Left ventricle myocardium inferior (tissue), 1 donor: ENCODE measurements around the gene PROZ. TPM values are rescaled to one million over a fixed set of nuclear protein-coding genes. Genes with fewer than 3 reads are reported as not detected.

Experiments used
- DNase-seq: peaks from one replicate; pipeline ENCODE4 v3.0.0-alpha.2; 2020
- H3K27ac ChIP-seq: fragments of 200-600 bp; replicated peaks from 2 replicates; pipeline ENCODE4 v1.8.0; 2021
- H3K27me3 ChIP-seq: fragments of 200-600 bp; 2 replicates; pipeline ENCODE4 v1.8.0; 2021; ENCODE audit warnings: low read depth
- H3K36me3 ChIP-seq: fragments of 200-600 bp; 2 replicates; pipeline ENCODE4 v1.8.0; 2021
- H3K4me1 ChIP-seq: fragments of 200-600 bp; 2 replicates; pipeline ENCODE4 v1.8.0; 2021
- H3K4me3 ChIP-seq: fragments of 200-600 bp; 2 replicates; pipeline ENCODE4 v1.8.0; 2021; ENCODE audit warnings: mild to moderate bottlenecking, moderate library complexity
- H3K9me3 ChIP-seq: fragments of 200-600 bp; replicated peaks from 2 replicates; pipeline ENCODE4 v1.8.0; 2021
- intact Hi-C: fragments of 100-400 bp; cut with micrococcal nuclease; formaldehyde crosslinking; loops from one replicate; pipeline ENCODE4 v1.11.0; 2022
- total RNA-seq: library from RNA; stranded (reverse); fragmentation: NEBNext Ultra II Directional; extraction: Animal tissue kit (Norgen Biotek cat#: 25700); gene quantifications from one replicate; pipeline ENCODE4 v1.2.1, GENCODE V29; 2021
- TF ChIP-seq, protein P1 (sequence below): fragments of 200-600 bp; IDR thresholded peaks from 2 replicates; pipeline ENCODE4 v1.8.0; 2021; ENCODE audit warnings: antibody characterized with exemption, mild to moderate bottlenecking, borderline replicate concordance
- donor health status: DM: no; HTN: yes; CAD: no; lungs with severe emphysema.

Gene PROZ
- total RNA-seq, 1 donor from 2014 or later = not detected

GRCh38 chr13:113147206-113147605 lies 11.2 kb upstream of the PROZ start:
- H3K9me3 ChIP-seq = no peaks in the 10 kb centered on the region
- no peak for DNase-seq
- TF ChIP-seq, protein P1, sequence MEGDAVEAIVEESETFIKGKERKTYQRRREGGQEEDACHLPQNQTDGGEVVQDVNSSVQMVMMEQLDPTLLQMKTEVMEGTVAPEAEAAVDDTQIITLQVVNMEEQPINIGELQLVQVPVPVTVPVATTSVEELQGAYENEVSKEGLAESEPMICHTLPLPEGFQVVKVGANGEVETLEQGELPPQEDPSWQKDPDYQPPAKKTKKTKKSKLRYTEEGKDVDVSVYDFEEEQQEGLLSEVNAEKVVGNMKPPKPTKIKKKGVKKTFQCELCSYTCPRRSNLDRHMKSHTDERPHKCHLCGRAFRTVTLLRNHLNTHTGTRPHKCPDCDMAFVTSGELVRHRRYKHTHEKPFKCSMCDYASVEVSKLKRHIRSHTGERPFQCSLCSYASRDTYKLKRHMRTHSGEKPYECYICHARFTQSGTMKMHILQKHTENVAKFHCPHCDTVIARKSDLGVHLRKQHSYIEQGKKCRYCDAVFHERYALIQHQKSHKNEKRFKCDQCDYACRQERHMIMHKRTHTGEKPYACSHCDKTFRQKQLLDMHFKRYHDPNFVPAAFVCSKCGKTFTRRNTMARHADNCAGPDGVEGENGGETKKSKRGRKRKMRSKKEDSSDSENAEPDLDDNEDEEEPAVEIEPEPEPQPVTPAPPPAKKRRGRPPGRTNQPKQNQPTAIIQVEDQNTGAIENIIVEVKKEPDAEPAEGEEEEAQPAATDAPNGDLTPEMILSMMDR = no peak
- H3K4me1 ChIP-seq = peaks cover 6% of the 10 kb centered on the region
- H3K27me3 ChIP-seq = peaks cover 3% of the 10 kb centered on the region
- no peak overlapping the region for H3K4me3 ChIP-seq
- H3K36me3 ChIP-seq = no peaks in the 10 kb centered on the region
- no peak overlapping the region for H3K27ac ChIP-seq
- intact Hi-C loops = no loop called here

DNA sequence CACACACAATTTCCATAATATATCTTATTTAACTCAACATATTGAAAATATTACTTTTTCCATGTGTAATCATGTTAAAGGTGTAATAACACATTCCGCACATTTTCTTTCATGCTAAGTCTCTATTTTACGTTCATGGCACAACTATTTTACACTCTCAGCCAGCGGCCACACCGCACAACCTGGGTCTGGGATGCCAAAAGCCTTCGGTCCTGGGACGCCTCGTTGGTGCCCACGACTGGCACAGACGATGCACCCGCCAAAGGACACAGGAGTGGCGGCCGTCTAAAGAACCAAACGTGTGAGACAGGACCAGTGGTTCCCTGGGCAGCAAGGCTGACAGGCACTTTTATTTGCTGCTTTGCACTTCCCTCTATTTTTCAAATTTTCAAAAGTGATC lies 10.0 kb upstream of the PROZ start:
- Histone ChIP-seq H3K36me3 (no peaks in the 10 kb centered on the region), H3K27me3 (peaks cover 3% of the 10 kb centered on the region), H3K9me3 (no peaks in the 10 kb centered on the region), H3K27ac (no peak overlapping the region), H3K4me3 (no peak overlapping the region), H3K4me1 (peaks cover 18% of the 10 kb centered on the region)
- intact Hi-C loops = no loop called here
- DNase-seq = no peak
- TF ChIP-seq, protein P1 = no peak

DNA sequence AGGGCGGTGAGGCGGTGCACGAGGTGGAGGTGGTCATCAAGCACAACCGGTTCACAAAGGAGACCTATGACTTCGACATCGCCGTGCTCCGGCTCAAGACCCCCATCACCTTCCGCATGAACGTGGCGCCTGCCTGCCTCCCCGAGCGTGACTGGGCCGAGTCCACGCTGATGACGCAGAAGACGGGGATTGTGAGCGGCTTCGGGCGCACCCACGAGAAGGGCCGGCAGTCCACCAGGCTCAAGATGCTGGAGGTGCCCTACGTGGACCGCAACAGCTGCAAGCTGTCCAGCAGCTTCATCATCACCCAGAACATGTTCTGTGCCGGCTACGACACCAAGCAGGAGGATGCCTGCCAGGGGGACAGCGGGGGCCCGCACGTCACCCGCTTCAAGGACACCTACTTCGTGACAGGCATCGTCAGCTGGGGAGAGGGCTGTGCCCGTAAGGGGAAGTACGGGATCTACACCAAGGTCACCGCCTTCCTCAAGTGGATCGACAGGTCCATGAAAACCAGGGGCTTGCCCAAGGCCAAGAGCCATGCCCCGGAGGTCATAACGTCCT lies 9.4 kb upstream of the PROZ start:
- Histone ChIP-seq H3K36me3 (no peaks in the 10 kb centered on the region), H3K4me1 (peaks cover 21% of the 10 kb centered on the region)

GRCh38 chr13:113149711-113150549 lies 8.5 kb upstream of the PROZ start:
- Histone ChIP-seq H3K9me3 (no peaks in the 10 kb centered on the region), H3K36me3 (no peaks in the 10 kb centered on the region), H3K4me1 (peaks cover 23% of the 10 kb centered on the region), H3K4me3 (no peak overlapping the region), H3K27ac (no peak overlapping the region), H3K27me3 (peaks cover 3% of the 10 kb centered on the region)
- TF ChIP-seq, protein P1 = no peak
- no peak for DNase-seq
- intact Hi-C loops = no loop called here

More for the DNA sequence above, 9.4 kb upstream of the PROZ start:
- no peak overlapping the region for H3K4me3 ChIP-seq
- intact Hi-C loops = no loop called here
- H3K9me3 ChIP-seq = no peaks in the 10 kb centered on the region
- no peak for DNase-seq
- H3K27me3 ChIP-seq = peaks cover 3% of the 10 kb centered on the region
- no peak overlapping the region for H3K27ac ChIP-seq
- TF ChIP-seq, protein P1 = no peak

GRCh38 chr13:113150550-113151365 lies 7.7 kb upstream of the PROZ start:
- no peak for DNase-seq
- intact Hi-C loops = no loop called here

More at GRCh38 chr13:113150550-113151365, 7.7 kb upstream of the PROZ start:
- H3K4me1 ChIP-seq = peaks cover 23% of the 10 kb centered on the region
- H3K4me3 ChIP-seq = no peak overlapping the region
- TF ChIP-seq, protein P1 = no peak
- H3K27ac ChIP-seq = no peak overlapping the region
- peaks cover 3% of the 10 kb centered on the region for H3K27me3 ChIP-seq
- H3K36me3 ChIP-seq = no peaks in the 10 kb centered on the region
- no peaks in the 10 kb centered on the region for H3K9me3 ChIP-seq
